HG02973 (cell line): ENCODE results near the gene PLEKHG4B.
"Not testable (repeated sequence)": the region's sequence is repeated elsewhere in the genome, so short reads cannot be mapped to it uniquely, and the experiment has no call there.

Experiments
- ATAC-seq: cut with Tn5 transposase; IDR thresholded peaks from one replicate; pipeline ENCODE4 v1.9.1; 2021; ENCODE audit warnings: moderate library complexity; ENCODE audit not compliant: unreplicated experiment

PLEKHG4B gene, protein sequence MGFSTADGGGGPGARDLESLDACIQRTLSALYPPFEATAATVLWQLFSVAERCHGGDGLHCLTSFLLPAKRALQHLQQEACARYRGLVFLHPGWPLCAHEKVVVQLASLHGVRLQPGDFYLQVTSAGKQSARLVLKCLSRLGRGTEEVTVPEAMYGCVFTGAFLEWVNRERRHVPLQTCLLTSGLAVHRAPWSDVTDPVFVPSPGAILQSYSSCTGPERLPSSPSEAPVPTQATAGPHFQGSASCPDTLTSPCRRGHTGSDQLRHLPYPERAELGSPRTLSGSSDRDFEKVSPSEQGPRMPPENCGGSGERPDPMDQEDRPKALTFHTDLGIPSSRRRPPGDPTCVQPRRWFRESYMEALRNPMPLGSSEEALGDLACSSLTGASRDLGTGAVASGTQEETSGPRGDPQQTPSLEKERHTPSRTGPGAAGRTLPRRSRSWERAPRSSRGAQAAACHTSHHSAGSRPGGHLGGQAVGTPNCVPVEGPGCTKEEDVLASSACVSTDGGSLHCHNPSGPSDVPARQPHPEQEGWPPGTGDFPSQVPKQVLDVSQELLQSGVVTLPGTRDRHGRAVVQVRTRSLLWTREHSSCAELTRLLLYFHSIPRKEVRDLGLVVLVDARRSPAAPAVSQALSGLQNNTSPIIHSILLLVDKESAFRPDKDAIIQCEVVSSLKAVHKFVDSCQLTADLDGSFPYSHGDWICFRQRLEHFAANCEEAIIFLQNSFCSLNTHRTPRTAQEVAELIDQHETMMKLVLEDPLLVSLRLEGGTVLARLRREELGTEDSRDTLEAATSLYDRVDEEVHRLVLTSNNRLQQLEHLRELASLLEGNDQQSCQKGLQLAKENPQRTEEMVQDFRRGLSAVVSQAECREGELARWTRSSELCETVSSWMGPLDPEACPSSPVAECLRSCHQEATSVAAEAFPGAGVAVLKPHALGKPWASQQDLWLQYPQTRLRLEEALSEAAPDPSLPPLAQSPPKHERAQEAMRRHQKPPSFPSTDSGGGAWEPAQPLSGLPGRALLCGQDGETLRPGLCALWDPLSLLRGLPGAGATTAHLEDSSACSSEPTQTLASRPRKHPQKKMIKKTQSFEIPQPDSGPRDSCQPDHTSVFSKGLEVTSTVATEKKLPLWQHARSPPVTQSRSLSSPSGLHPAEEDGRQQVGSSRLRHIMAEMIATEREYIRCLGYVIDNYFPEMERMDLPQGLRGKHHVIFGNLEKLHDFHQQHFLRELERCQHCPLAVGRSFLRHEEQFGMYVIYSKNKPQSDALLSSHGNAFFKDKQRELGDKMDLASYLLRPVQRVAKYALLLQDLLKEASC (N-terminal part only)

DNA sequence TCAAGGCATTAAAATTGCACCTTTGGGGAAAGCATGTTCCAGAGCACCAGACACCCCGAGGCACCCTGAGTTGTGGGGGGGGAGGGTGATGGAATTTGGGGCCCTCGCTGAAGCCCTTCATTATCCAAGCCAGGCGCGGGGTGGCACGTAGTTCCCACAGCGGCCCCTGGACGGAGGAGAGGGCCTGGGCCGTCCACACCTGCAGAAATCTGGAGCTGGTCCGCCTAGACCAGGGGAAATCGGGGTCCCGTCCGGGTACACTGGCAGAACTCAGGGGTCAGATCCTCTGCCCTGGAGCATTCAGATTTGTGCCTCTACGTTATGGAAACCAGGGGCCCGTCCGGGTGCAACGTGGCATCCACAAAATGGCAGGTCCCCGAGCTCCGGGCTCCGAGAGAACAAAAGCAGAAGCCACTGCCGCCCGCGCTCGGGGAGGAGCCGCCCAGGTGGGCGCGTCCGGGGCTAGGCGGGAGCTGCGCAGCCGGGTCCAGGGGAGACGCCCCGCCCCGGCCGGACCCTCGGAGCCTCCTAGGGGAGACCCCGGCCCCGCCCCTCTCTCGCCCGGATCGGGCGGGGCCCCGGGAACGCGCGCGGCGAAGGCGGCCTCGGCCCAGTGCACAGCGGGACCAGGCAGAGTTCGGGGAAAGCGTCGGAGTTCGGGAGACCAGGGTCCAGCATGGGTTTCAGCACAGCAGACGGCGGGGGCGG, at the start of gene PLEKHG4B:
TSS of gene PLEKHG4B (plus strand) at position 613 of the 708 bp plus-strand sequence. CDS start at position 677, 64 bp downstream.
- no peak for ATAC-seq

DNA sequence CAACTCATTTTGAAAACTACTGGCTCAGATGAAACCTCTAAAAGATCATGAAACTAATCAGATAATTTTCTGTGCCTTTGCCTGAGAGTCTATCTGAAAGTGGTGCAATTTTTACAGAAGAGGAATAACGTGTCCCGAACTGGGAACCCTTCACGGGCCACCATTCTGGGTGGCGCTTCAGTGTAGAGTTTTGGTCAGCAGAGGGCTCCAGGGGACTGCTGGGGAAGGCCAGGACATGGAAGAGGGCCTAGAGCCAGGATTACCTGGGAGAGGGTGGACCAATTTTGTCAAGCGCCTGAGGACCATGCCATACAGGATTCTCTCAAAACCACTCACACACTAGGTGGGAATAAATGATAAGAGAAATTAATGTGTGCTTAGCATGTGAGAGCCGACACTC, 49.7 kb upstream of the PLEKHG4B start:
- no peak for ATAC-seq

DNA sequence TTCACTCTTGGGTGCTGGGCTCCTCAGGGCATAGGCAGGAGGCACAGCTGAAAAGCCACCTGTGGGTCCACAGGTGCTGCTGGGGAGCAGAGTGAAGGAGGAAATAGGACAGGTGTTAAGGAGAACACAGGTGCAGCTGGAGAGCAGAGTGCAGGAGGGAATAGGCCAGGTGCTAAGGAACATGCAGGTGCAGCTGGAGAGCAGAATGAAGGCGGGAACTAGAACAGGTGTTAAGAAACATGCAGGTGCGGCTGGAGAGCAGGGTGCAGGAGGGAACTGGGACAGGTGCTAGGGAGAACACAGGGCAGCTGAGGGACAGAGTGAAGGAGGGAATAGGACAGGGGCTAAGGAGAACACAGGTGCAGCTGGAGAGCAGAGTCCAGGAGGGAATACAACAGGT, 43.8 kb upstream of the PLEKHG4B start:
- ATAC-seq: no peak

DNA sequence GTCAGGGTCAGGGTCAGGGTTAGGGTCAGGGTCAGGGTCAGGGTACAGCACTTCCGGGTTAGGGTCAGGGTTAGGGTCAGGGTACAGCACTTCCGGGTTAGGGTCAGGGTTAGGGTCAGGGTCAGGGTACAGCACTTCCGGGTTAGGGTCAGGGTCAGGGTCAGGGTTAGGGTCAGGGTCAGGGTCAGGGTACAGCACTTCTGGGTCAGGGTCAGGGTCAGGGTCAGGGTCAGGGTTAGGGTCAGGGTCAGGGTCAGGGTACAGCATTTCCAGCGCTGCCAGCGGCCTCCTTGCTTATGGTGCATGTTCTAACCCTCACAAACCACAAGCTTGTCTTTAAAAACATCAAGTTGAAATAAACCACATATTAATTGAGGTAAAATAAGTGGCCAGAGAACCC, 42.4 kb upstream of the PLEKHG4B start:
- ATAC-seq: not testable (repeated sequence)

DNA sequence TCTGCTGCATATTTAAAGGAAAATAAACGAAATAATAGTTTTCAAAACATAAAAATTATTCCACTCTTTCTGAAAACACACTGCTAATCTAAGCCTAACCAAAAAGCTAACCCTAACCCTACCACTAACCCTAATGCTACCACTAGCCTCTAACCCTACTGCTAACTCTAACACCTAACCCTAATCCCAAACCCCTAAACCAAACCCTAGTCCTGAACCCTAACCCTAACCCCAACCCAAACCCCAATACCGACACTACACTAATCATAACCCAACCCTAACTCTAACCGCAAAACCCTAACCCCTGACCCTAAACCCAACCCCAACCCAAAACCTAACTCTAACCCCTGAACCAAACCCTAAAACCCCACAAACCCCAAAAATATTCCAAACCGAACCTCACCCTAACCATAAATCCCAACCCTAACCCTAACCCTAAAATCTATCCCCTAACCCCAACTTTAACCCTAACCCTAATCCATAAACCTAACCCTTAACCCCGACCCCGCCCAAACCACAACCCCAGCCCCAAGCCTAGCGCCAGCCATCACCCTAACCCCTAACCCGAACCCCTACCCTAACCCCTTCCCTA, 41.9 kb upstream of the PLEKHG4B start:
- ATAC-seq: no peak

DNA sequence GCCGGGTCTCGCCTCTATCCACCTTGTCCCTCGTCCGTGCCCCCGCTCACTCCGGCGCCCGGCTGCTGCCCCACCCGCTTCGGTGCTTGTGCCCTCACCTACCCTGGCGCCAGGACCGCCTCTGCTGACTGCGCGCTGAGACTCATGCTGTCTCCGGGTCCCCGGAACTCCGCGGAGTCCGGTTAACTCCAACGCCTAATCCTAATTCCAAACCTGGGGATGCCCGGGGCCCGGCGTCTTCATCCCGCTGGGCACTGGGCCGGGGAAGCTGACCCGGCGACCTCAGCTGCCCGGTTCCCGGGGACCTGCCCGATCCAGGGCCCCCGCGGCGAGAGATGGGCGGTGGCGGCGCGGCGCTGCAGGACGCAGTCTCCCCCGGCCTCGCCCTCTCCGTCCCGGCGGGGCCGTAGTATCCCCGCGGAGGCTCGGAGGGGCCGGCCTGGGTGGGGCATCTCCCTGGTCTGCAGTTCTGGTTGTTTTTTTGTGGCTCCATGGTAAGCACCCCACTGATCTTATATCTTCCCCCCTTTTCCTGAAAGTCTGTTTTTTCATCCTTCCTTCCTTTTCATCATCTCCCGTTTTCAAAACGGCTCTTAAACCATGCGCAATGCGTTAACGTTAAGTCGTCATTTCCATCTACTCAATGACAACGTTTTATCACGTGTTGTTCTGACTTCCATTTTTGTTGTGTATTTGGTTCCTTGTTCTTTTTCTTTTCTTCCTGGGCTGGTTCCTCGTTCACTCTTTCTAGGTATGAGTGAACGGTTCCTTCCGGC, 41.1 kb upstream of the PLEKHG4B start:
- ATAC-seq: no peak

DNA sequence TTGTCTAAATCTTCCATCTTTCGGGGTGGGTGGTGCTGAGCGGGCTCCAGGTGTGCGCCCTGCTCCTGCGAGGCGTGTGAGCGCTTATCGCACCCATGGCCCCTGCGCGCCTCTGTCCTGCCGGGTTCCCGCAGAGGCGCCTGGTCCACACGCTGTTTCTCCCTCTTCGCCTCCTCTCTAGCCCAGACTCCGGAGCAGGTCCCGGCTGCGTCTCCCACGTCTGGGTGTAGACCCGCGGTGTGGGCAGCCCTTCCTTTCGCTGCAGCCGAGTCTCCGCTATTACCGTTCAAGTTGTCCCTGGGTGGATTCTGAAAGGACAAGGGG, 40.5 kb upstream of the PLEKHG4B start:
- no peak for ATAC-seq

DNA sequence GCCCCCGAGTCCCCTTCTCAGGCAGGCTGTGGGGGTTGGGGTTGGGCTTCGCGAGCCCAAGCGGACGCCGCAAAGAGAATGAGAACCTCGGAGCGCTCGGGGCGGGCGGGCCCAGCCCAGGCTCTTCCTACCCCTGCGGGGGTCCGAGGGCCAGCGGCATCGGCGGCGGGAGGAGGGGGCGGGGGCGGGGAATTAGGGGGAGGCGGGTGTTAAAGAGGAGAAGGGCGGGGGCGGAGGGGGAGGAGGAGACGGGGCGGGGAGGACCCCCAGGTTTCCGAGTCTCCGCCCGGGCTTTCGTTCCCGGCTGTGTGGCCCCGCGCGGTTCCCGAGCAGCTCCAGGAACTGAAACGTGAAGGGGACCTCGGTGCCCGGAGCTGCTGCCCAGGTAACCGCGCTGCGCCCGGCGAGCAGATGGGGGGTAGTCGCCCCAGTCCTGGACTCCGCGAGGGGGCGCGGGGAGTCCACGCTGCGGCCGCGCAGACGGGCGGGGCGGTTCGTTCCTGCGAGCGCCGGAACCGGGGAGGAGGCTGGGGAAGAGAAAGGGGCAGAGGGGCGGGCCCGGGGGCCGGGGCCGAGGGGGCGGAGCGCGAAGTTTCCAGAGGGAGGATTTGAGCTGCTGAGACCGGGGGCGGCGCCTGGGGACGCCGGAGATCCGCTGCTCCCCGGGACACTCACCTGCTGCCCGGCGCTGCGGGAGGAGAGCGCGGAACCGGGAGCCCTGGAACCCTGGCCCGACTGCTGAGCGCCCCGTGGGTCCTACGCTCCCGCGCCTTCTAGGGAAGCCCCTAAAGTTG, 38.4 kb upstream of the PLEKHG4B start:
- no peak for ATAC-seq

DNA sequence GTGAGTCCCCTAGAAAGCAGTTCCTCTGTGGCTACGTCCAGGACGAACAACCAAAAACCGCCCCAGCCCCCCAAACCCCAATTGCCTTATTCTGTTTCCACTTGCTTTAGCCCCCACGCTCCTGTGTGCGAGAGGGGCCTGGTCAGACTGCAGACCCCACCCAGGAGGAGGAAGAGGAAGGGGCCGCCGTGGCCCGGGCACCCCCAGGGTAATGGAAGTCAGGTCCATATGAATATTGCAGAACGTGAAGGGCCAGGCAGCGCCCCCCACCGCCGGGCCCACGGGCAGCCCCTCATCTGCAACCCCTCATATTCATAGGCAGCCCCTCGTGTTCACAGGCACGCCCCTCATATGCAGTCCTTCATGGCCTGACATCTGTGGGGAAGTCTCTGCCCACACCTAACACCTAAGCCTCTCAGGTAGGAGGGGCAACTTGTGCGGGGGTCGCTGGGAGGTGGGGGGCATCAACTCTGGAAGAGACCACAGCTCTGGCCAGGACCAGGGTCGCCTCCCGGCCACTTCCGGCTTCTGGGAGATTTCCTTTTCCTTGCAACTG, 37.7 kb upstream of the PLEKHG4B start:
- ATAC-seq: no peak

DNA sequence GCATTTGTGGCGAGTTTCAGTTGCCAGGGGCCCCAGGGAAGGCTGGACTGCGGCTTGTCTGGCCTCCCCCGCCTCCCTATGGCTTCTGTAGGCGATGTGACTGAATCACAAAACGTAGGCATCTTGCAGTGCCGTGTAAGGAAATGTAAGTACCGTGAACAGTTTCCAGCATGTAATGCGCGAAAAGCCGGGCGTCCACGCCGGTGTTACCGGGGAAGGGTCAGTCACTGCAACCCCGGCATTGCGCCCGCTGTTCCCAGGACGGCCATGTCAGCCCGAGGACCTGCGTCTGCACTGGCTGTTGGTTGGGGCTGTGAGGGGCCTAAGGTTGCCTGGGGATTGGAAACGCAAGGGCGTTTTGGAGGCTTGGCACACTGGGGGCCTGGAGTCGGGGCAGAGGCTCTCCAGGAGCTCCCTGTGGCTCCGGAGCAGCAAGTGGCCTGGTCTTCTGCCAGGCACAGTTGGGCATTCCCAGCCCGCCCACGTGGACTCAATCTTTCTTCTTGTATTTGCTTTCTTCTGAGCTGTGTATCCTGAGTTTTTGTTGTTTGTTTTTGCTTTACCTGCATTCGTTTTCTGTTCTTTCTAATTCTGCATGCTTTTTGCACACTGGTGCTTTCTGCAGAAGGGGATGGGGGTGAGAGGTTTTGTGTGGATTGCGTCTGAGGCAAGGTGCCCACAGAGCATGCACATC, 36.9 kb upstream of the PLEKHG4B start:
- ATAC-seq: no peak

DNA sequence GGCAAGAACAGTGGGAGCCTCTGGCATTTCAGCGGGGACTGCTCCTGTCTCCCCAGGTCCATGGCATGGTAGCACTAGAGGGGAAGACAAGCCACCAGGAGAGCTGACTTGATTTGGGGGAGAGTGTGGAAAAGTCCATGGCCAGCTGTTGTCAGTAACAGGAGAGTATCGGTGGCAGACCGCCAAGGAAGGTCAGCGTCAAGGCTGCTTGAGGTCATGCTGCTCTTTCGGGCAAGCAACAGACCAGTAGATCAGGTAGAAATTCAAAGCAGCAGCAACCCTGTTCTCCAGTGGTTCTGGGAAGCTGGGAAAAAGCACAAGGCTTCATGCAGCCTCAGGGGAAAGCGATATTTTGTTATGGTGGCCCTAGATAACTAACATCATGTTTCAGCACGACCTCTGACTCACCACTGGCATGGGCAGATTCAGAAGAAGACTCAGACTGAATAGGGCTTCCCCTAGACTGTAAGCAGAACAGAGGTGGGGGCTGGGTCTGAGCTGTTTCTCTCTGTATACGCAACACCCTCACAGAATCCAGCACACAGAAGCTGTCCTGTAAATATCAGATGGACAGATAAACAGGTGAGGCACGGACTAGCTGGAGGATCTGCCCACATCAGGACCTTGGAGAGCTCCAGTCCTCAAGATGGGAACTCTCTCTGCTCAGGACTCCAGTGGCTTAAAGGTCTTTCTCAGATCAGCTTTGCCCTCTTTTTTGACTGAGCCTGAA, 35.2 kb upstream of the PLEKHG4B start:
- no peak for ATAC-seq

DNA sequence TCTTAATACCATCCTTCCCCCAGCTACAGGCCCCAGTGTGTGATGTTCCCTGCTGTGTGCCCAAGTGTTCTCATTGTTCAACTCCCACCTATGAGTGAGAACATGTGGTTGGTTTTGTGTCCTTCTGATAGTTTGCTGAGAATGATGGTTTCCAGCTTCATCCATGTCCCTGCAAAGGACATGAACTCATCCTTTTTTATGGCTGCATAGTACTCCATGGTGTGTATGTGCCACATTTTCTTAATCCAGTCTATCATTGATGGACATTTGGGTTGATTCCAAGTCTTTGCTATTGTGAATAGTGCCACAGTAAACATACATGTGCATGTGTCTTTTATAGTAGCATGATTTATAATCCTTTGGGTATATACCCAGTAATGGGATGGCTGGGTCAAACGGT, 31.7 kb upstream of the PLEKHG4B start:
- not testable (repeated sequence) for ATAC-seq

DNA sequence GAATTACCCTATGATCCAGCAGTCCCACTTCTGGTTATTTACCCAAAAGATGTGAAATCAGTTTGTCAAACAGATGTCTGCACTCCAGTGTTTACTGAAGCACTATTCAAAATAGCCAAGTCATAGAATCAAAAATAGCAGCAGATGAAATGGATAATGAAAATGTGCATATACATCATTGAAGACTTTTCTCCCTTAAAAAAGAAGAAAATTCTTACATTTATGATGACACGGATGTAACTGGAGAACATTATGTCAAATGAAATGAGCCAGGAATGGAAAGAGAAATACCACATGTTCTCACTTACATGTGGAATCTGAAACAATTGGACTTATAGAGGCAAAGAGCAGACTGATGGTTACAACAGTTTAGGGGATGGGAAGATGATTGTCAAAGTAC, 21.5 kb upstream of the PLEKHG4B start:
- no peak for ATAC-seq

DNA sequence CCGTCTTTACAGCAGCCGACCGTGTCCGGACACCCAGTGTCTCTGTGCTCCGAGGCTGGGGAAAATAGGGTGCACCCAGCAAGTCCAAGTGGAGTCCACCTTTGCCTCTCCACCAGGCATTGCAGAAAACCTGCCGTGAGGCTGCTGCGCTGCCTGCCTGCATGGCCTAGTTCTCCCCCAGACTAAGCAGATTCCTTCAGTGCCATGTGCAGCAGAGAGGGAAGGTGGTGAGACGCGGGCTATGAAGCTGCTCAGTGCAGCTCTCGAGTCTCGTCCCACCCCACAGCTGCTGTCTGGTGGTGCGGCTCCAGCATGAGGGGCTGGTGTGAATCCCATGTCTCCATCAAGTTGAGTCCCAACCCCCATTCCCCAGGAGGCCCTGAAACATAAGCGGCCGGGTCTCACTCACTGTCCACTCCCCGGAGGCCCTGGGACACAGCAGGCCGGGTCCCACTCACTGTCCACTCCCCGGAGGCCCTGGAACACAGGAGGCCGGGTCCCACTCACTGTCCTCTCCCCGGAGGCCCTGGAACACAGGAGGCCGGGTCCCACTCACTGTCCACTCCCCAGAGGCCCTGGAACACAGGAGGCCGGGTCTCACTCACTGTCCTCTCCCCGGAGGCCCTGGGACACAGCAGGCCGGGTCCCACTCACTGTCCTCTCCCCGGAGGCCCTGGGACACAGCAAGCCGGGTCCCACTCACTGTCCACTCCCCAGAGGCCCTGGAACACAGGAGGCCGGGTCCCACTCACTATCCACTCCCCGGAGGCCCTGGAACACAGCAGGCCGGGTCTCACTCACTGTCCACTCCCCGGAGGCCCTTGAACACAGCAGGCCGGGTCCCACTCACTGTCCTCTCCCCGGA, 19.4 kb upstream of the PLEKHG4B start:
- ATAC-seq: not testable (repeated sequence)

DNA sequence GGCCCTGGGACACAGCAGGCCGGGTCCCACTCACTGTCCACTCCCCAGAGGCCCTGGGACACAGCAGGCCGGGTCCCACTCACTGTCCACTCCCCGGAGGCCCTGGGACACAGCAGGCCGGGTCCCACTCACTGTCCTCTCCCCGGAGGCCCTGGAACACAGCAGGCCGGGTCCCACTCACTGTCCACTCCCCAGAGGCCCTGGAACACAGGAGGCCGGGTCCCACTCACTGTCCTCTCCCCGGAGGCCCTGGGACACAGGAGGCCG, 18.9 kb upstream of the PLEKHG4B start:
- not testable (repeated sequence) for ATAC-seq

DNA sequence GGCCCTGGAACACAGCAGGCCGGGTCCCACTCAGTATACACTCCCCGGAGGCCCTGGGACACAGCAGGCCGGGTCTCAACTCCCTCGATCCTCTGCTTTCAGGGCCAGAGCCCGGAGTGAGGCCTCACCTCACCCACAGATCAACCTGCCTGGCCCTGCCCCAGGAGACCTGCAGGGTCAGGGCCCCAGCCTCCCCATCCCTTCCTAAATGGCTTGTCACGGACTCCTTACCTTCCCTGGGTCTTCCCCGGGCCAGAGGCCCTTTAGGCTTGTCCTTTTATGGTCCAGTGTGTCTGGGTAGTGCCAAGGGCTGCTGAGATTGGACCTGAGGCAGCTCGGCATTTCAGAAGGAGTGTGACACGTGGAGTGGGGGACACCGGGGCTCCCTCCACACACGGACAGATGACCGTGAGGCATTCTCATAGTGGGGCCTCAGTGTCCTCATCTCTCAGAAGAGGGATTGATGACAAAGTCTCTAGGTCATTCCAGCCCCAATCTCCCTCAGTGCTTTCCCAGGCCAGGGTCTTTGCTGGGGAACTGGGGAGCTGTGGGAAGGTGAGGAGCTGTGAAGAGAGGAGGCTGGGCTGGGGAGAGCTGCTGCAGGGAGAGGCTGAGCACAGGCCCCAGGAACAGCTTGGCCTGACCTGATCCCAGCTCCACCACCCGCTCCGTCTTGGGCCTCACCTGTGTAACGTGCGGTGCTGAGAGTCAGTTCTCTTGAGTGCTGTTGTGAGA, 18.0 kb upstream of the PLEKHG4B start:
- ATAC-seq: no peak
